ENCODE measurements around the gene UNCX.

Gene UNCX

GRCh38 chr7:1243964-1244416 is 11.3 kb downstream of the UNCX start:
- no peak for DNase-seq (ENCODE audit: low read depth in 2 of 2)

GRCh38 chr7:1244700-1245523 is 12.2 kb downstream of the UNCX start:
- DNase-seq (ENCODE audit: low read depth in 2 of 2): no peak

- DNase-seq (ENCODE audit: low read depth in 2 of 2): no peak
Observed at GRCh38 chr7:1245524-1246050, 12.9 kb downstream of the UNCX start.

GRCh38 chr7:1246160-1246870 is 13.6 kb downstream of the UNCX start:
- DNase-seq (ENCODE audit: low read depth in 2 of 2): no peak

- no peak for DNase-seq (ENCODE audit: low read depth in 2 of 2)
Observed at GRCh38 chr7:1246871-1247526, 14.3 kb downstream of the UNCX start.

GRCh38 chr7:1247527-1248041 is 14.9 kb downstream of the UNCX start:
- DNase-seq (ENCODE audit: low read depth in 2 of 2): no peak

GRCh38 chr7:1248143-1248915 is 15.7 kb downstream of the UNCX start:
- no peak for DNase-seq (ENCODE audit: low read depth in 2 of 2)

GRCh38 chr7:1248916-1249581 is 16.4 kb downstream of the UNCX start:
- no peak for DNase-seq (ENCODE audit: low read depth in 2 of 2)

- no peak for DNase-seq (ENCODE audit: low read depth in 2 of 2)
Observed at GRCh38 chr7:1249731-1250130, 17.1 kb downstream of the UNCX start.

- DNase-seq (ENCODE audit: low read depth in 2 of 2): no peak
Observed at GRCh38 chr7:1250901-1251300, 18.2 kb downstream of the UNCX start.

- DNase-seq (ENCODE audit: low read depth in 2 of 2): no peak
Observed at GRCh38 chr7:1251796-1252539, 19.3 kb downstream of the UNCX start.

GRCh38 chr7:1252540-1253090 is 19.9 kb downstream of the UNCX start:
- no peak for DNase-seq (ENCODE audit: low read depth in 2 of 2)

- DNase-seq (ENCODE audit: low read depth in 2 of 2): no peak
Observed at GRCh38 chr7:1253681-1254181, 21.1 kb downstream of the UNCX start.

- DNase-seq (ENCODE audit: low read depth in 2 of 2): no peak
Observed at GRCh38 chr7:1254281-1255079, 21.8 kb downstream of the UNCX start.

GRCh38 chr7:1255080-1255816 is 22.6 kb downstream of the UNCX start:
- DNase-seq (ENCODE audit: low read depth in 2 of 2): no peak

- no peak for DNase-seq (ENCODE audit: low read depth in 2 of 2)
Observed at GRCh38 chr7:1255817-1256340, 23.2 kb downstream of the UNCX start.

- DNase-seq (ENCODE audit: low read depth in 2 of 2): no peak
Observed at GRCh38 chr7:1256621-1257020, 23.9 kb downstream of the UNCX start.

- no peak for DNase-seq (ENCODE audit: low read depth in 2 of 2)
Observed at GRCh38 chr7:1257221-1257620, 24.5 kb downstream of the UNCX start.
